Thyroid gland (tissue), 4 donors: ENCODE measurements around the gene ADAMTS17.

Experiments used
- CTCF ChIP-seq, 6 experiments: fragments of 200-600 bp in 3 of 6; fragments of 450-650 bp in 3 of 6; sonication (generic) in 3 of 6; IDR thresholded peaks; one replicate each; pipeline ENCODE4 v1.5.1; 2016 to 2019; ENCODE audit warnings: antibody characterized with exemption in 6 of 6, mild to moderate bottlenecking in 2 of 6, inconsistent platforms in 1 of 6, moderate library complexity in 1 of 6
- POLR2A ChIP-seq, 2 donors: fragments of 450-650 bp; IDR thresholded peaks; one replicate each; pipeline ENCODE4 v1.6.1; 2017; ENCODE audit warnings: antibody characterized with exemption in 2 of 2, mild to moderate bottlenecking in 2 of 2, moderate library complexity in 1 of 2

DNA sequence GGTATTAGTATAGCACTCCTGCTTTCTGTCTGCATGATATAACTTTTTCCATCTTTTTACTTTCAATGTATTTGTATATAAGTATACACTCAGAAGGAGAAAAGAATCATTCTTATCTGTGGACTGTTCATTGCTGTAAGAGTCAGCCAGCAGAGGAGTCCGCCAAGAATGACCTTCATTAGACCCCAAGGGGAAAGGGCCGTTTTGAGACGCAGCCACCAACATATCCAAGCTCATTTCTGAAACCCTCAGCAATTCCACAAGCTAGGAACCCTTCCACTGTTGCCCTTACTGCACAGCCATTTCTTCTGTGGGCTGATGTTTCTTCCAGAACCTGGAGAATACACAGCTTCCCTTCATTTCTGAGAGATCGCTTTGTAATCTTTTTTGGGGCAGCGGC, 301.8 kb downstream of the ADAMTS17 start:
- TF ChIP-seq CTCF (IDR thresholded peaks at IDR 0.05), result no peak
- no peak for TF ChIP-seq POLR2A (IDR thresholded peaks at IDR 0.05)
